Ishikawa (cell line): ENCODE measurements around the gene MACROD2.

ENCODE experiments used
- CEBPB ChIP-seq: IDR thresholded peaks from 2 replicates; pipeline ENCODE4 v1.6.1; 2012
- CREB1 ChIP-seq: IDR thresholded peaks from 2 replicates; pipeline ENCODE4 v1.6.1; 2012; ENCODE audit warnings: low read depth
- EGR1 ChIP-seq: IDR thresholded peaks from 2 replicates; pipeline ENCODE4 v1.6.1; 2012
- EP300 ChIP-seq: IDR thresholded peaks from 2 replicates; pipeline ENCODE4 v1.6.1; 2012; ENCODE audit warnings: borderline replicate concordance
- FOXM1 ChIP-seq: IDR thresholded peaks from 2 replicates; pipeline ENCODE4 v1.6.1; 2012; ENCODE audit warnings: low read depth, borderline replicate concordance
- MAX ChIP-seq: IDR thresholded peaks from 2 replicates; pipeline ENCODE4 v1.6.1; 2012
- NFIC ChIP-seq: IDR thresholded peaks from 2 replicates; pipeline ENCODE4 v1.6.1; 2012
- RAD21 ChIP-seq: IDR thresholded peaks from 2 replicates; pipeline ENCODE4 v1.6.1; 2012; ENCODE audit warnings: low read depth
- REST ChIP-seq: IDR thresholded peaks from 2 replicates; pipeline ENCODE4 v1.6.1; 2012; ENCODE audit warnings: low read depth, mild to moderate bottlenecking
- TAF1 ChIP-seq: IDR thresholded peaks from 2 replicates; pipeline ENCODE4 v1.6.1; 2012; ENCODE audit warnings: low read depth, mild to moderate bottlenecking
- TCF12 ChIP-seq: IDR thresholded peaks from 2 replicates; pipeline ENCODE4 v1.6.1; 2012; ENCODE audit warnings: low read depth
- TEAD4 ChIP-seq: IDR thresholded peaks from 2 replicates; pipeline ENCODE4 v1.6.1; 2012
- USF1 ChIP-seq: IDR thresholded peaks from 2 replicates; pipeline ENCODE4 v1.6.1; 2012
- YY1 ChIP-seq: IDR thresholded peaks from 2 replicates; pipeline ENCODE4 v1.6.1; 2012; ENCODE audit warnings: low read depth
- ZBTB7A ChIP-seq: IDR thresholded peaks from 2 replicates; pipeline ENCODE4 v1.6.1; 2012; ENCODE audit warnings: low read depth

MACROD2 gene

GRCh38 chr20:15267935-15268334, 1272.6 kb downstream of the MACROD2 start:
- TF ChIP-seq ZBTB7A (no peak), TCF12 (no peak), RAD21 (no peak), FOXM1 (no peak)

- TF ChIP-seq RAD21 (no peak), ZBTB7A (no peak), MAX (no peak), TEAD4 (no peak), CEBPB (no peak), NFIC (no peak), USF1 (no peak), TAF1 (no peak), EP300 (no peak), YY1 (no peak), CREB1 (no peak), REST (no peak), EGR1 (no peak), TCF12 (no peak), FOXM1 (no peak)
Observed at GRCh38 chr20:15278041-15278440, 1282.7 kb downstream of the MACROD2 start.

GRCh38 chr20:15287329-15287728, 1292.0 kb downstream of the MACROD2 start:
- TF ChIP-seq TEAD4: no peak
- no peak for TF ChIP-seq REST
- TF ChIP-seq RAD21: no peak
- no peak for TF ChIP-seq NFIC

GRCh38 chr20:15288106-15288505, 1292.8 kb downstream of the MACROD2 start:
- TF ChIP-seq ZBTB7A (no peak), TEAD4 (no peak), CEBPB (no peak), YY1 (no peak), REST (no peak), EGR1 (no peak), RAD21 (no peak), FOXM1 (no peak), EP300 (no peak)

GRCh38 chr20:15289337-15289736, 1294.0 kb downstream of the MACROD2 start:
- TF ChIP-seq USF1 (no peak), ZBTB7A (no peak), NFIC (no peak), FOXM1 (no peak), EGR1 (no peak), MAX (no peak), REST (no peak), CREB1 (no peak), RAD21 (no peak), TEAD4 (no peak), YY1 (no peak), TAF1 (no peak), TCF12 (no peak), EP300 (no peak), CEBPB (no peak)
